Measurements from ENCODE around the gene SDR42E1. TPM values are rescaled to one million over a fixed set of nuclear protein-coding genes. Genes with fewer than 3 reads are reported as not detected.

SDR42E1 gene
- total and polyA plus RNA-seq, 3 donors from 2014 or later, result 6.5 to 10.1 (median 6.9) TPM

DNA sequence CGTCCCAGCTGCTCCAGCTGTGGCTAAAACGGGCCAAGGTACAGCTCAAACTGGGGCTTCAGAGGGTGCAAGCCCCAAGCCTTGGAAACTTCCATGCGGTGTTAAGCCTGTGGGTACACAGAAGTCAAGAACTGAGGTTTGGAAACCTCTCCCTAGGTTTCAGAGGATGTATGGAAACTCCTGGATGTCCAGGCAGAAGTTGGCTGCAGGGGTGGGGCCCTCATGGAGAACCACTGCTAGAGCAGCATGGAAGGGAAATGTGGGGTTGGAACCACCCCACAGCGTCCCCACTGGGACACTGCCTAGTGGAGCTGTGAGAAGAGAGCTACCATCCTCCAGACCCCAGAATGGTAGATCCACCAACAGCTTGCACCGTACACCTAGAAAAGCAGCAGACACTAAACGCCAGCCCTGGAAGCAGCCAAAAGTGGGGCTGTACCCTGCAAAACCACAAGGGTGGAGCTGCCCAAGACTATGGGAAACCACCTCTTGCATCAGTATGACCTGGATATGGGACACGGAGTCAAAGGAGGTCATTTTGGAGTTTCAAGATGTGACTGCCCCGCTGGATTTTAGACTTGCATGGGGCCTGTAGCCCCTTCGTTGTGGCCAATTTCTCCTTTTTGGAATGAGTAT is 2.2 kb downstream of the SDR42E1 start:
- Histone ChIP-seq H3K4me3 (no peak overlapping the region), H3K36me3 (ENCODE audit: low read depth, missing control alignments) (no peaks in the 10 kb centered on the region), H3K27me3 (no peaks in the 10 kb centered on the region), H3K9me3 (no peaks in the 10 kb centered on the region), H3K4me1 (no peaks in the 10 kb centered on the region), H3K27ac (no peak overlapping the region)
- 86 to 93% methylated on average over 8 to 9 of the region's 9 CpGs for WGBS, 2 donors
- intact Hi-C loops (cut with DNase I; ENCODE audit: low total_unique reads), result no loop called here
- no peak for DNase-seq
- TF ChIP-seq POLR2A (IDR thresholded peaks at IDR 0.05), result no peak
- TF ChIP-seq, protein P1, sequence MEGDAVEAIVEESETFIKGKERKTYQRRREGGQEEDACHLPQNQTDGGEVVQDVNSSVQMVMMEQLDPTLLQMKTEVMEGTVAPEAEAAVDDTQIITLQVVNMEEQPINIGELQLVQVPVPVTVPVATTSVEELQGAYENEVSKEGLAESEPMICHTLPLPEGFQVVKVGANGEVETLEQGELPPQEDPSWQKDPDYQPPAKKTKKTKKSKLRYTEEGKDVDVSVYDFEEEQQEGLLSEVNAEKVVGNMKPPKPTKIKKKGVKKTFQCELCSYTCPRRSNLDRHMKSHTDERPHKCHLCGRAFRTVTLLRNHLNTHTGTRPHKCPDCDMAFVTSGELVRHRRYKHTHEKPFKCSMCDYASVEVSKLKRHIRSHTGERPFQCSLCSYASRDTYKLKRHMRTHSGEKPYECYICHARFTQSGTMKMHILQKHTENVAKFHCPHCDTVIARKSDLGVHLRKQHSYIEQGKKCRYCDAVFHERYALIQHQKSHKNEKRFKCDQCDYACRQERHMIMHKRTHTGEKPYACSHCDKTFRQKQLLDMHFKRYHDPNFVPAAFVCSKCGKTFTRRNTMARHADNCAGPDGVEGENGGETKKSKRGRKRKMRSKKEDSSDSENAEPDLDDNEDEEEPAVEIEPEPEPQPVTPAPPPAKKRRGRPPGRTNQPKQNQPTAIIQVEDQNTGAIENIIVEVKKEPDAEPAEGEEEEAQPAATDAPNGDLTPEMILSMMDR (IDR thresholded peaks at IDR 0.05), result no peak

DNA sequence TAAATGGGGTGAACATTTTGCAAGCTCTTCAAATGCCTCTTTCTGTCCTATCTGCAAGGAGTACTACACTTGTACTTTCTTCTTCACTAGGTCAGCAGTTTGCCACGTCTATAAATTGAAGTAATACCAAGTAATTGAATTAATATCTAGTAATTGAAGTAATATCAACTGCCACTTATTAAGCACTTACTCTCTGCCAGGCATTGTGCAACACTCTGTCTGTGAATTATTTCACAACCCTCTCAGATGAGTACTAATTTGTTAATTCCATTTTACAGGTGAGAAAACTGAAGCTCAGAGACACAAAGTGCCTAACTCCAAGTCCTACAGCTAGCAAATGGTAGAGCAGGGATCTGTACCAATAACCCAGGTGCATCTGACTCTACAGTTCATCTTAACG is 4.1 kb downstream of the SDR42E1 start:
- intact Hi-C loops (cut with DNase I; ENCODE audit: low total_unique reads), result no loop called here
- H3K27ac ChIP-seq, result no peak overlapping the region
- WGBS, 2 donors, result 79 to 89% methylated on average over 1 to 2 of the region's 2 CpGs
- TF ChIP-seq, protein P1 (IDR thresholded peaks at IDR 0.05), result no peak
- TF ChIP-seq POLR2A (IDR thresholded peaks at IDR 0.05), result no peak
- H3K27me3 ChIP-seq, result no peaks in the 10 kb centered on the region
- H3K4me3 ChIP-seq, result no peak overlapping the region
- DNase-seq, result no peak
- no peaks in the 10 kb centered on the region for H3K36me3 ChIP-seq (ENCODE audit: low read depth, missing control alignments)
- no peaks in the 10 kb centered on the region for H3K4me1 ChIP-seq
- H3K9me3 ChIP-seq, result no peaks in the 10 kb centered on the region

DNA sequence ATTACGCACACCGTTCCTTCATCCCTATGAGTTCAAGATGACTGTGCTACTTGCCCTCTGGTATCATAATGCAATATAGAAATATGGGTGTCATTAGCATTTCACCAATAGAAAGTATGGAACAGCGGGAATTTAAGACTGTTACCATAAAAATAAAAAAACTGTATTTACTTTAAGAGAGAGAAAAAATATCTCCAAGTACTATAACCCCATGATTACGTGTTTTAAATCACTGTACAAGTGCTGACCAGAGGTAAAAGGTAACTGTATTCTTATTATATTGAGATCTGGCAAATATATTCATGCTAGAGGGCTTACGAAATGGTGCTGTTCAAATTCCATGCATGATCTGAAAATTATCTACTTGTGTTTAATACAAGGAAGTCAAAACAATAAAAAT is 5.2 kb downstream of the SDR42E1 start:
- WGBS, 2 donors, result 84 to 89% methylated on average over 5 of the region's 5 CpGs
- Histone ChIP-seq H3K9me3 (no peaks in the 10 kb centered on the region), H3K4me3 (no peak overlapping the region), H3K27ac (no peak overlapping the region), H3K27me3 (no peaks in the 10 kb centered on the region), H3K36me3 (ENCODE audit: low read depth, missing control alignments) (no peaks in the 10 kb centered on the region), H3K4me1 (no peaks in the 10 kb centered on the region)
- intact Hi-C loops (cut with DNase I; ENCODE audit: low total_unique reads), result no loop called here
- TF ChIP-seq, protein P1 (IDR thresholded peaks at IDR 0.05), result no peak
- no peak for TF ChIP-seq POLR2A (IDR thresholded peaks at IDR 0.05)
- no peak for DNase-seq

DNA sequence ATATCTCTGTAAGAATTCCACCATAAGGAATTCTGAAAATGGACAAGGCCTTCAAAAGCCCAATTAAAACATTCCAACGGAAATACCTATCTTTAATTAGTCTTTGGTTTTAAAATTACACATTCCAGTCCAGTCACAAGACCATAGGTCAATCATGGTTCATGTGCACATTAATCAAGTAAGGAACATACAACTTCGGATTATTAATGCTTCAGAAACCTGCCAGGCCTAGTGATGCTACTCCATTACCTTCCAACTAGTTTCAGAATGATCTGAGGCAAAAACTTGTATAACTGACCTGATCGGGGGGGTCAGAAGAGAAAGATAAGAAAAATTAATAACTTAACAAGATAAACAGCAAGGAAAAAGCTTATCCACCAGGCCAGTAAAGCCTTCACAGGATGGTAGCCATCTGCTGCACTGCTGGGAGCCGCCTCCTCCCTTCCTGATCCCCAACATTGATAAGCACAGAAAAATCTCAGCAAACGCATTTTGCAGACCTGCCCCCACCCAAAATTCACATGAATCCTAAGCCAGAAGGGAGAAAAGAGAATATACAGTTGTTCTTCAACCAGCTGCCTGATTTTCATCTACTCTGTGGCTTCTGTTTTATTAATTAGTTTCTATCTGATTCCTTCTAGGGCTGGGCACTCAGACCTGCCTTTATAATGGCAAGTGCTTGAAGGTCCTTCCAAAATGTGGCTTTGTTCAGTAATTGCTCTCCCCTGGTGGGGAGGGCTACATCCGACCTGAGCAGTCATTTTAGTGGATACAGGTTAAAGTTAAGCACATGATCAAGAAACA is 6.0 kb downstream of the SDR42E1 start:
- Histone ChIP-seq H3K9me3 (no peaks in the 10 kb centered on the region), H3K4me1 (no peaks in the 10 kb centered on the region), H3K27ac (no peak overlapping the region), H3K4me3 (no peak overlapping the region), H3K27me3 (no peaks in the 10 kb centered on the region), H3K36me3 (ENCODE audit: low read depth, missing control alignments) (no peaks in the 10 kb centered on the region)
- TF ChIP-seq, protein P1 (IDR thresholded peaks at IDR 0.05), result no peak
- TF ChIP-seq POLR2A (IDR thresholded peaks at IDR 0.05), result no peak
- intact Hi-C loops (cut with DNase I; ENCODE audit: low total_unique reads), result no loop called here
- no peak for DNase-seq
- 40 to 47% methylated on average over 6 of the region's 6 CpGs for WGBS, 2 donors

Data from testis (tissue), 3 donors.